Measurements from ENCODE around the gene SPTBN2. TPM values are rescaled to one million over a fixed set of nuclear protein-coding genes. Genes with fewer than 3 reads are reported as not detected.

SPTBN2 gene
- total and polyA plus RNA-seq, 2 of the 4 experiments (the other 2 are of a cell fraction): 0.18 to 0.41 TPM

DNA sequence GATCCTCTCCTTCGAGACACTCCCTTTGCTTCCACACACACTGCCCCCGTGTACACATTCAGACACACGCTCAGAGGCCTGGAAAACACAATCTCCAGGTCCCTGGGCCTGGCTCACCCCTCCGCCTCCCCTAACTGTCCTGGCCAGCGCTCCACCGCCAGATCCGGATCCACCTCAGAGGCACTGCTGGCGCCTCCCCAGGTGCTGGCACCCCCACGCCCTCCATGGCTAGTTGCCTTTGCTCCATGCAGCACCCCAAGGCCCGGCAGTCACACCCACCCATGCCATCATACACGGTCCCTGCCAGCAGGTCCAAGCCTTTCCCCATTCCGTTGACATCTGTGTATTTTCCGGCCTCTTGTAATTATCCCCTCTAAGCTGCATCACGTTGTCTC lies 11.1 kb downstream of the SPTBN2 start:
- Histone ChIP-seq H3K79me1 (ENCODE audit: low read depth in 1 of 2, low read length in 2 of 2) (no peaks in the 10 kb centered on the region), H3K4me1 (ENCODE audit: control insufficient read depth, insufficient read depth, low read length) (peaks cover 2% of the 10 kb centered on the region; the same call in 1 of the 2 replicates), H2BK15ac (ENCODE audit: low read depth, low read length) (no peak overlapping the region), H3K36me3 (ENCODE audit: control insufficient read depth, insufficient read depth, low read length) (no peaks in the 10 kb centered on the region), H4K8ac (ENCODE audit: low read depth in 2 of 2, low read length in 2 of 2) (no peak overlapping the region), H4K20me1 (ENCODE audit: insufficient read depth, low read length) (no peaks in the 10 kb centered on the region), H3K18ac (ENCODE audit: low read depth, low read length) (no peak overlapping the region), H3K23ac (ENCODE audit: low read depth, low read length) (no peak overlapping the region), H2BK20ac (ENCODE audit: low read depth, low read length) (no peak overlapping the region), H3K14ac (replicated peaks; ENCODE audit: low read depth, low read length) (no peak overlapping the region), H3K27me3 (ENCODE audit: control insufficient read depth, insufficient read depth, low read length) (peaks cover 28% of the 10 kb centered on the region; the same call in 1 of the 2 replicates), H3K9me3 (ENCODE audit: control insufficient read depth, insufficient read depth, low read length) (no peaks in the 10 kb centered on the region), H3K9ac (ENCODE audit: low read depth, low read length) (no peak overlapping the region), H3K4me3 (ENCODE audit: insufficient read depth, low read depth, low read length) (no peak overlapping the region), H3K4ac (ENCODE audit: low read depth, low read length) (no peak overlapping the region), H2AK9ac (replicated peaks; ENCODE audit: low read depth, low read length, poor library complexity) (peak overlapping the region; percentile 13), H4K91ac (ENCODE audit: insufficient read depth, low read depth, low read length) (no peak overlapping the region), H4K5ac (ENCODE audit: low read depth, low read length) (no peak overlapping the region), H2BK5ac (ENCODE audit: low read depth, low read length, poor library complexity, severe bottlenecking) (no peak overlapping the region), H3K4me2 (ENCODE audit: low read depth, low read length) (no peak overlapping the region), H2AK5ac (ENCODE audit: low read depth, low read length) (no peak overlapping the region), H2BK120ac (ENCODE audit: low read depth, low read length) (no peak overlapping the region), H3K27ac (ENCODE audit: insufficient read depth, low read length) (no peak overlapping the region), H3K56ac (ENCODE audit: extremely low read depth, insufficient read depth, low read length) (no peak overlapping the region), H3K9me1 (ENCODE audit: insufficient read depth, low read length) (no peaks in the 10 kb centered on the region; the same call in 1 of the 2 replicates), H2AFZ (replicated peaks; ENCODE audit: low read length, poor library complexity) (no peak overlapping the region)
- CTCF ChIA-PET: no interaction called here
- POLR2A ChIA-PET (ENCODE audit: unreplicated experiment): no interaction called here
- dilution Hi-C loops (cut with HindIII; ENCODE audit: low sequenced_read_pairs, unreplicated experiment) (no loop called here), in situ Hi-C loops (cut with MboI; ENCODE audit: low sequenced_read_pairs) (no loop called here), intact Hi-C loops (cut with micrococcal nuclease) (no loop called here)
- TF ChIP-seq FOS (IDR thresholded peaks at IDR 0.05; ENCODE audit: low read depth, low read length) (no peak), MXI1 (IDR thresholded peaks at IDR 0.05; ENCODE audit: borderline replicate concordance, low read depth, low read length) (no peak), NFE2L2 (IDR thresholded peaks at IDR 0.05; ENCODE audit: low read depth, low read length) (no peak), MAZ (IDR thresholded peaks at IDR 0.05; ENCODE audit: borderline replicate concordance, low read depth, low read length) (no peak), CEBPB (IDR thresholded peaks at IDR 0.05; ENCODE audit: low read depth, low read length) (no peak)
- TF ChIP-seq, protein P1, sequence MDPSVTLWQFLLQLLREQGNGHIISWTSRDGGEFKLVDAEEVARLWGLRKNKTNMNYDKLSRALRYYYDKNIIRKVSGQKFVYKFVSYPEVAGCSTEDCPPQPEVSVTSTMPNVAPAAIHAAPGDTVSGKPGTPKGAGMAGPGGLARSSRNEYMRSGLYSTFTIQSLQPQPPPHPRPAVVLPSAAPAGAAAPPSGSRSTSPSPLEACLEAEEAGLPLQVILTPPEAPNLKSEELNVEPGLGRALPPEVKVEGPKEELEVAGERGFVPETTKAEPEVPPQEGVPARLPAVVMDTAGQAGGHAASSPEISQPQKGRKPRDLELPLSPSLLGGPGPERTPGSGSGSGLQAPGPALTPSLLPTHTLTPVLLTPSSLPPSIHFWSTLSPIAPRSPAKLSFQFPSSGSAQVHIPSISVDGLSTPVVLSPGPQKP (IDR thresholded peaks at IDR 0.05; ENCODE audit: borderline replicate concordance, low read depth, low read length): no peak
- TF ChIP-seq, protein P2, sequence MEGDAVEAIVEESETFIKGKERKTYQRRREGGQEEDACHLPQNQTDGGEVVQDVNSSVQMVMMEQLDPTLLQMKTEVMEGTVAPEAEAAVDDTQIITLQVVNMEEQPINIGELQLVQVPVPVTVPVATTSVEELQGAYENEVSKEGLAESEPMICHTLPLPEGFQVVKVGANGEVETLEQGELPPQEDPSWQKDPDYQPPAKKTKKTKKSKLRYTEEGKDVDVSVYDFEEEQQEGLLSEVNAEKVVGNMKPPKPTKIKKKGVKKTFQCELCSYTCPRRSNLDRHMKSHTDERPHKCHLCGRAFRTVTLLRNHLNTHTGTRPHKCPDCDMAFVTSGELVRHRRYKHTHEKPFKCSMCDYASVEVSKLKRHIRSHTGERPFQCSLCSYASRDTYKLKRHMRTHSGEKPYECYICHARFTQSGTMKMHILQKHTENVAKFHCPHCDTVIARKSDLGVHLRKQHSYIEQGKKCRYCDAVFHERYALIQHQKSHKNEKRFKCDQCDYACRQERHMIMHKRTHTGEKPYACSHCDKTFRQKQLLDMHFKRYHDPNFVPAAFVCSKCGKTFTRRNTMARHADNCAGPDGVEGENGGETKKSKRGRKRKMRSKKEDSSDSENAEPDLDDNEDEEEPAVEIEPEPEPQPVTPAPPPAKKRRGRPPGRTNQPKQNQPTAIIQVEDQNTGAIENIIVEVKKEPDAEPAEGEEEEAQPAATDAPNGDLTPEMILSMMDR (conservative IDR thresholded peaks at IDR 0.05; ENCODE audit: low read depth, low read length): no peak
- ATAC-seq (ENCODE audit: low read depth): no peak
- 75% methylated on average over 11 of the region's 14 CpGs; no CpG with 5 or more reads in 1 of the 2 experiments for WGBS, 2 experiments (ENCODE audit: extremely low coverage in 2 of 2, insufficient read length in 1 of 2)
- no peak for DNase-seq
- no TSS peak for BruUV-seq (replicated peaks)
